ENCODE data around the gene TMEM214.

Gene TMEM214

DNA sequence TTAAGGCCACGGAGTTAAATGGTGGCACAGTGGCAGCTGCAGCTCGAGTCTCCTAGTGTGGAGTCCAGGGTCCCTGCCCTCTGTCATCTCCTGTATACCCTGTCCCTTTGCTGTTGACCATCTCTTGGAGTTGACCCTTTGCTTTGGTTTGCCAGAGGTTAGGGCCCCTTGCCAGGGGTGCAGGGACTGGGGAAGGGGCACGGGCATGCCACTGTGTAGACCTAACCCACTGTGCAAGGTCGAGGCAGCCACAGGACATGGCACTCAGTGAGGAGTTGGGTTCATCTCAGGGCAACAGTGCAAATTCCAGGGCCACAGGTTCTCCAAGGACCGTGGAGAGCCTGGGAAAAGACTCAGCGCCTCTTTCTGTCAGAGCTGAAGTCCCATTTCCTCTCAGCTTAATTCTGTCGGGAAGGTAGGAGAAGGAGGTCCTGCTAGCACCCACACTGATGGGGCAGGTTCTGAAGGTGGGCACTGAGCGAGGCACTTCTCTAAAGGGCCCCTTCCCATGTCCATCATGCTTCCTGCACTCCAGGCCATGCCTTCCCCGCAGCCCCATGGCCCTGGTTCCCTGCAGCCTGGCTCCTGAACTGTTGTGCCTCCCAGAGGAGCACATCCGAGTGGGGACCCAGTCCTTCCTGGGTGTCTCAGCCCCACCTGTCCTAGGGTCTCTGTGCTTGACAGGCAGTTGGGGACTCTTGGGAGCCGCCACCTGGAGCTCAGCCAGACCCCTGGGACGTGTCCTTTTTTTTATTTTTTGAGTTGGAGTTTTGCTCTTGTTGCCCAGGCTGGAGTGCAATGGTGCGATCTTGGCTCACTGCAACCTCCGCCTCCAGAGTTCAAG is 56.6 kb downstream of the TMEM214 start:
- no peak for DNase-seq (ENCODE audit: low read depth)
- no peak for TF ChIP-seq CTCF (IDR thresholded peaks at IDR 0.05; ENCODE audit: low read depth, low read length, missing control alignments)
- in situ Hi-C loops (cut with HindIII; ENCODE audit: low sequenced_read_pairs) = no loop called here
- no peak overlapping the region for H3K4me3 ChIP-seq (ENCODE audit: low read depth, low read length)

All from astrocyte of the cerebellum (primary cell).